A549 (cell line): ENCODE measurements around the gene CIAO2A.

Source experiments
- CTCF ChIP-seq: fragments of >200 bp; sonication (Bioruptor Twin); formaldehyde crosslinking; IDR thresholded peaks from 3 replicates; pipeline ENCODE4 v1.5.1; 2016
- EP300 ChIP-seq, 2 experiments: fragments of >200 bp; sonication (Bioruptor Twin); formaldehyde crosslinking; IDR thresholded peaks; 2 replicates in 1 of 2; 3 replicates in 1 of 2; pipeline ENCODE4 v1.6.1; 2016 to 2017
- MAFK ChIP-seq: fragments of 450-650 bp; IDR thresholded peaks from 2 replicates; pipeline ENCODE4 v1.6.1; 2014; ENCODE audit not compliant: partially characterized antibody
- PHF8 ChIP-seq: fragments of 200-600 bp; sonication (generic); IDR thresholded peaks from 2 replicates; pipeline ENCODE4 v1.6.1; 2016; ENCODE audit warnings: low read depth, mild to moderate bottlenecking, antibody characterized with exemption, moderate library complexity, borderline replicate concordance
- POLR2A ChIP-seq: IDR thresholded peaks from 2 replicates; pipeline ENCODE4 v1.6.1; 2012; ENCODE audit warnings: mild to moderate bottlenecking, low read length
- RAD21 ChIP-seq, 2 experiments: fragments of >200 bp in 1 of 2; sonication (Bioruptor Twin) in 1 of 2; formaldehyde crosslinking in 1 of 2; IDR thresholded peaks in 1 of 2; conservative IDR thresholded peaks in 1 of 2; 2 replicates in 1 of 2; 3 replicates in 1 of 2; pipeline ENCODE4 v1.6.1; 2012 to 2018; ENCODE audit warnings: inconsistent platforms in 1 of 2
- RCOR1 ChIP-seq: fragments of 150-350 bp; IDR thresholded peaks from 2 replicates; pipeline ENCODE4 v1.6.1; 2014; ENCODE audit warnings: antibody characterized with exemption, low read length, low read depth
- ZFP36 ChIP-seq: fragments of 450-650 bp; IDR thresholded peaks from 2 replicates; pipeline ENCODE4 v1.6.1; 2014; ENCODE audit warnings: borderline replicate concordance; ENCODE audit not compliant: partially characterized antibody

GRCh38 chr15:64070965-64071851 lies 22.4 kb downstream of the CIAO2A start:
- no peak for TF ChIP-seq EP300 (IDR thresholded peaks at IDR 0.05)
- TF ChIP-seq RAD21 (conservative IDR thresholded peaks at IDR 0.05 in 1 of 2, IDR thresholded peaks at IDR 0.05 in 1 of 2): no peak
- TF ChIP-seq MAFK: no peak
- TF ChIP-seq CTCF: no peak
- no peak for TF ChIP-seq RCOR1
- TF ChIP-seq PHF8: no peak
- TF ChIP-seq POLR2A: no peak
- no peak for TF ChIP-seq ZFP36
